ENCODE results near the gene MEOX1. TPM values are rescaled to one million over a fixed set of nuclear protein-coding genes. Genes with fewer than 3 reads are reported as not detected.

Gene MEOX1
- total RNA-seq, 1 donor from 2014 or later = not detected

GRCh38 chr17:43671755-43672519, 10.2 kb upstream of the MEOX1 start:
- Mint-ChIP-seq H3K4me3 (ENCODE audit: unreplicated experiment) (no peak overlapping the region), H3K27ac (ENCODE audit: unreplicated experiment) (peak overlapping the region; percentile 4), H3K4me1 (ENCODE audit: low read depth, unreplicated experiment) (peaks cover 27% of the 10 kb centered on the region), H3K27me3 (ENCODE audit: low read depth, unreplicated experiment) (peaks cover 16% of the 10 kb centered on the region), H3K9me3 (ENCODE audit: unreplicated experiment) (no peaks in the 10 kb centered on the region), H3K36me3 (ENCODE audit: low read depth, unreplicated experiment) (no peaks in the 10 kb centered on the region)
- TF ChIP-seq EZH2 (IDR thresholded peaks at IDR 0.05; ENCODE audit: insufficient read depth, low read length) (no peak), CTCF (IDR thresholded peaks at IDR 0.05; ENCODE audit: insufficient read depth, low read depth, low read length) (no peak)
- no peak overlapping the region for H3K27ac ChIP-seq (ENCODE audit: low read depth, low read length)
- no peaks in the 10 kb centered on the region for H4K20me1 ChIP-seq (ENCODE audit: insufficient read depth, low read length)
- H3K27me3 ChIP-seq (ENCODE audit: insufficient read depth, low read length) = peaks cover 6% of the 10 kb centered on the region
- FAIRE-seq (no peak), DNase-seq (ENCODE audit: low read depth) (no peak)
- no peak overlapping the region for H3K4me3 ChIP-seq (ENCODE audit: insufficient read depth, low read depth, low read length)
- H3K4me1 ChIP-seq (ENCODE audit: insufficient read depth, low read length) = peaks cover 2% of the 10 kb centered on the region
- H3K79me2 ChIP-seq (ENCODE audit: insufficient read depth, low read length) = no peaks in the 10 kb centered on the region
- no peaks in the 10 kb centered on the region for H3K36me3 ChIP-seq (ENCODE audit: insufficient read depth, low read length)
- H2AFZ ChIP-seq (ENCODE audit: low read depth, low read length) = no peak overlapping the region
- H3K4me2 ChIP-seq (ENCODE audit: low read length) = no peak overlapping the region
- H3K9me3 ChIP-seq (ENCODE audit: insufficient read depth, low read depth, low read length) = no peaks in the 10 kb centered on the region
- H3K9ac ChIP-seq (ENCODE audit: low read length) = no peak overlapping the region

GRCh38 chr17:43671031-43671692, 9.4 kb upstream of the MEOX1 start:
- H3K9me3 Mint-ChIP-seq (ENCODE audit: unreplicated experiment) = no peaks in the 10 kb centered on the region
- H3K27ac Mint-ChIP-seq (ENCODE audit: unreplicated experiment) = no peak overlapping the region
- H3K27me3 Mint-ChIP-seq (ENCODE audit: low read depth, unreplicated experiment) = peaks cover 14% of the 10 kb centered on the region
- Histone ChIP-seq H2AFZ (ENCODE audit: low read depth, low read length) (no peak overlapping the region), H3K4me2 (ENCODE audit: low read length) (no peak overlapping the region), H3K4me1 (ENCODE audit: insufficient read depth, low read length) (peaks cover 2% of the 10 kb centered on the region), H3K27me3 (ENCODE audit: insufficient read depth, low read length) (peaks cover 6% of the 10 kb centered on the region), H3K4me3 (ENCODE audit: insufficient read depth, low read depth, low read length) (no peak overlapping the region), H3K36me3 (ENCODE audit: insufficient read depth, low read length) (no peaks in the 10 kb centered on the region), H3K9ac (ENCODE audit: low read length) (no peak overlapping the region), H4K20me1 (ENCODE audit: insufficient read depth, low read length) (no peaks in the 10 kb centered on the region), H3K79me2 (ENCODE audit: insufficient read depth, low read length) (no peaks in the 10 kb centered on the region), H3K9me3 (ENCODE audit: insufficient read depth, low read depth, low read length) (no peaks in the 10 kb centered on the region), H3K27ac (ENCODE audit: low read depth, low read length) (no peak overlapping the region)
- TF ChIP-seq CTCF (IDR thresholded peaks at IDR 0.05; ENCODE audit: insufficient read depth, low read depth, low read length) = no peak
- TF ChIP-seq EZH2 (IDR thresholded peaks at IDR 0.05; ENCODE audit: insufficient read depth, low read length) = no peak
- FAIRE-seq (no peak), DNase-seq (ENCODE audit: low read depth) (no peak)
- peaks cover 21% of the 10 kb centered on the region for H3K4me1 Mint-ChIP-seq (ENCODE audit: low read depth, unreplicated experiment)
- no peak overlapping the region for H3K4me3 Mint-ChIP-seq (ENCODE audit: unreplicated experiment)
- H3K36me3 Mint-ChIP-seq (ENCODE audit: low read depth, unreplicated experiment) = no peaks in the 10 kb centered on the region

- Histone ChIP-seq H3K9me3 (ENCODE audit: insufficient read depth, low read depth, low read length) (no peaks in the 10 kb centered on the region), H3K27ac (ENCODE audit: low read depth, low read length) (no peak overlapping the region), H3K27me3 (ENCODE audit: insufficient read depth, low read length) (peaks cover 6% of the 10 kb centered on the region), H3K79me2 (ENCODE audit: insufficient read depth, low read length) (no peaks in the 10 kb centered on the region), H4K20me1 (ENCODE audit: insufficient read depth, low read length) (no peaks in the 10 kb centered on the region), H3K4me2 (ENCODE audit: low read length) (no peak overlapping the region), H3K36me3 (ENCODE audit: insufficient read depth, low read length) (no peaks in the 10 kb centered on the region), H3K4me3 (ENCODE audit: insufficient read depth, low read depth, low read length) (no peak overlapping the region), H2AFZ (ENCODE audit: low read depth, low read length) (no peak overlapping the region), H3K9ac (ENCODE audit: low read length) (no peak overlapping the region), H3K4me1 (ENCODE audit: insufficient read depth, low read length) (peaks cover 4% of the 10 kb centered on the region)
- FAIRE-seq = no peak
- TF ChIP-seq EZH2 (IDR thresholded peaks at IDR 0.05; ENCODE audit: insufficient read depth, low read length) (no peak), CTCF (IDR thresholded peaks at IDR 0.05; ENCODE audit: insufficient read depth, low read depth, low read length) (no peak)
- peaks cover 14% of the 10 kb centered on the region for H3K27me3 Mint-ChIP-seq (ENCODE audit: low read depth, unreplicated experiment)
- no peak overlapping the region for H3K27ac Mint-ChIP-seq (ENCODE audit: unreplicated experiment)
- H3K4me1 Mint-ChIP-seq (ENCODE audit: low read depth, unreplicated experiment) = peaks cover 16% of the 10 kb centered on the region
- no peak for DNase-seq (ENCODE audit: low read depth)
- H3K9me3 Mint-ChIP-seq (ENCODE audit: unreplicated experiment) = no peaks in the 10 kb centered on the region
- H3K36me3 Mint-ChIP-seq (ENCODE audit: low read depth, unreplicated experiment) = no peaks in the 10 kb centered on the region
- no peak overlapping the region for H3K4me3 Mint-ChIP-seq (ENCODE audit: unreplicated experiment)
Observed at GRCh38 chr17:43670645-43671030, 8.9 kb upstream of the MEOX1 start.
